ENCODE measurements around the gene FERMT1. TPM values are rescaled to one million over a fixed set of nuclear protein-coding genes. Genes with fewer than 3 reads are reported as not detected.

FERMT1 gene
- total and polyA plus RNA-seq, 7 donors, result 0.16 to 31.5 (median 0.41) TPM

- peaks cover 0 to 49% (median 4%) of the 10 kb centered on the region in 4 donors for H3K36me3 ChIP-seq
Observed at GRCh38 chr20:6026051-6026450, 96.8 kb downstream of the FERMT1 start.

More at GRCh38 chr20:6026051-6026450, 96.8 kb downstream of the FERMT1 start:
- H3K4me3 ChIP-seq, result no peak overlapping the region
- intact Hi-C loops (cut with DNase I), result no loop called here
- 76 to 85% methylated on average over 3 of the region's 3 CpGs for WGBS, 2 donors
- H3K4me1 ChIP-seq, result peaks cover 0 to 12% (median 0%) of the 10 kb centered on the region in 4 donors
- no peak for DNase-seq
- H3K27me3 ChIP-seq, result no peaks in the 10 kb centered on the region
- no peak for TF ChIP-seq CTCF (IDR thresholded peaks at IDR 0.05)
- TF ChIP-seq POLR2AphosphoS5 (IDR thresholded peaks at IDR 0.05), result no peak
- TF ChIP-seq EP300 (IDR thresholded peaks at IDR 0.05), result no peak
- no peak for TF ChIP-seq POLR2A (IDR thresholded peaks at IDR 0.05)
- H3K27ac ChIP-seq, result no peak overlapping the region
- no peaks in the 10 kb centered on the region for H3K9me3 ChIP-seq

Other genes with a start within 250 kb of the FERMT1 start
- gene CHGB, start 211.5 kb downstream of the FERMT1 start, total RNA-seq, result 1 to 10 TPM; 1.4 to 5.7 (median 3.6) TPM
- gene CHGB, start 211.5 kb downstream of the FERMT1 start, polyA plus RNA-seq, result 1 to 10 TPM; 1.2 to 4.2 (median 1.8) TPM
- 10 to 100 TPM in 1 of 4 donors, 1 to 10 TPM in 3; 6.1 to 12.7 (median 8.4) TPM for gene TRMT6, start 172.5 kb downstream of the FERMT1 start, total RNA-seq
- gene TRMT6, start 172.5 kb downstream of the FERMT1 start, polyA plus RNA-seq, result 10 to 100 TPM in 1 of 3 donors, 1 to 10 TPM in 2; 6.0 to 11.6 (median 7.8) TPM
- gene MCM8, start 172.4 kb downstream of the FERMT1 start, total RNA-seq, result 1 to 10 TPM; 4.6 to 8.0 (median 6.4) TPM
- gene MCM8, start 172.4 kb downstream of the FERMT1 start, polyA plus RNA-seq, result 1 to 10 TPM; 1.8 to 5.6 (median 2.5) TPM
- 10 to 100 TPM; 26.3 to 42.1 (median 36.2) TPM for gene CRLS1, start 116.9 kb downstream of the FERMT1 start, total RNA-seq
- 10 to 100 TPM; 39.6 to 57.8 (median 43.9) TPM for gene CRLS1, start 116.9 kb downstream of the FERMT1 start, polyA plus RNA-seq
- gene LRRN4, start 69.0 kb downstream of the FERMT1 start, total RNA-seq, result under 1 TPM in 1 of 4 donors, not detected in 3; 0.16 TPM
- gene LRRN4, start 69.0 kb downstream of the FERMT1 start, polyA plus RNA-seq, result under 1 TPM in 1 of 3 donors, not detected in 2; 0.04 TPM

All from sigmoid colon (tissue), 7 donors.